Hippocampal formation (tissue), 2 donors: ENCODE data around the gene USP31.

ENCODE experiments used
- DNase-seq, 2 donors: peaks; one replicate each; lab custom pipeline; 2025; lab: John Stamatoyannopoulos, UW

The USP31 gene

DNA sequence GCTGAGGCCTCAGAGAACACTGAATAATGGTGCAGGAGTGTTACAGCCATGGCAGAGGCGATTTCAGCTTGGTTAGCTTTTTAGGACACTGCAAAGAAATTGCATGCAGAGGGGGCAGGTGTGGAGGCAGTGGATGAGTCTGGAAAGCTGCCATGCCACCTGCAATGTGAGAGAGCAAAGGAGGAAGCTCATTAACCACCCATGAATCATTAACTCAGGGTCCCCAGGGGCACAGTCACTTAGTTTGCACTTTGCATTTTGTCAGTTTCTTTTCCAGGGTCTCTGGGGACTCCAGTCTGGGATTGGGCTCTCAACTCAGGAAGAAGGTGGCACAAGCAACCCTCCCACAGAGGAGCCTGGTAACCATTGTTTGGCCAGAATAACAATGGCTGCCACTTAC lies 132.9 kb downstream of the USP31 start:
- DNase-seq, result no peak

DNA sequence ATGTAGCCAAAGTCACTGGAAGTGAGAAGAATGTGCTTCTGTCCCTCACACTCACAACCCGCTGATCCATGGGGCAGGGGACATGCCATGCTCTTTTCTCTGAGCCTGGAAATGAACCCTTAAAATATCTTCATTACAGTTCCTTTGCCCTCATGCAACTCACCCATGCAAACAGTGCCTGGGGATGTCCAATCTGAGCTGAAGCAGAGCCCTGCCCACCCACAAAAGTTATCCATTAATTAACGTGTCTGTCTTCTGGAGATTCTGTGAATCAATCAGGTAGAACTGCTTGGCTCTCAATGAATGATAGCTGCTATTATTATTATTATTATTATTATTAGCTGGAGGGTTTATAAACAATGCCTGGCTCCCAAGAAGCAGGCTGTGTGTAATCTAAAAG lies 133.7 kb downstream of the USP31 start:
- no peak for DNase-seq

DNA sequence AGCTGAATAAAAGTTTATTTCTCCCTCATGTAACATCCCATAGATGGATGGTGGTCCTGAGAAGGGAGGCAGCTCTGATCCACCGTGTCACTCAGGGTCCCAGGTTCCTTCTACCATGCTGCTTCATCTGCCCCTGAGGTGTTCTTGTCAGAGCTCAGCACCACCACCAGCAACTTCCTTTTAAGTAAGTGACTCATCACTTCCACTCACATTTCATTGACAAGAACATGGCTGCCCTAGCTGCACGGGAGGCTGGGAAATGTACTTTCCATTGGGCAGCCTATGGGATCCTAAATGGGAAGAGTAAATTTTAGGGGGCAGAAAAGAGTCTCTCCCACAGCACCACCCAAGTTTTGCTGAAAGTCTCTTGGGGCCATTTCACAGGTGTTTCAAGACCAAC lies 134.7 kb downstream of the USP31 start:
- DNase-seq, result no peak
